ENCODE data around the gene GBA2. TPM values are rescaled to one million over a fixed set of nuclear protein-coding genes. Genes with fewer than 3 reads are reported as not detected.

The GBA2 gene
- total RNA-seq (2022; extraction: Qiagen RNA extraction; ENCODE audit: low read depth): 23.1 to 31.3 TPM (median 30.0 TPM) in 5 replicates

DNA sequence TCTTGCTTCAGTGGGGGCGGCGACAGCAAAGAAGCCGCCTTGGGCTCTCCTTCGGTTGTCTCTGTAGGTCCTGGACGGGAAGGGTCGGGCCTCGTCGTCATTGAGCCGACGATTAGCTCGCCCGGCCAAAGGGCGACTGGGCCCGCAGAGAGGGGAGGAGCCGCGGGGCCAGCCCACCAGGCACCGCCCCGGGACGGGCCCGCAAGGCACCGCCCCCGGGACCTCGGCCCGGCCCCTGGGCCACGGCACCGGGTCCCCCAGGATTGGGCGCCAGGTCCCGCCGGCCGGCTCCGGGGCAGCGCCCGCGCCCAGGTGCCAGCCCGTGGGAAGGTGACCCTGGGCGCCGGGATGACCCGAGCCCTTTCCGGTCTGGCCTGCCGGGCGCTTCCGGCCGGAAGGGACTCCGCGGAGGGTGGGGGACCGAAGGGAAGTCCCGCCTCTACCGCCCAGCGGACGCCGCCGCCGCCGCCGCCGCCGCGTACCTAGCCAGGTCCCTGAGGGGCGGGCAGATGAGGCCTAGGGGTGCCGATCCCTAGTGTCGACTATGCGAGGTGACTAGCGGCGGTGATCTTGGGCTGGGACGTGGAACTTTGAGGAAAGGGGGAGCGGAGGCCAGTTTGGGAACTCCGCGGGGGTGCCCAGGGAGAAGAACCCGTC is at the start of gene GBA2, which contains the start of gene RGP1:
Gene GBA2 (minus strand): TSS at position 371 of the 657 bp plus-strand sequence. CDS start 524 bp downstream, outside the sequence.
Gene RGP1 (plus strand): TSS at position 430 of the 657 bp plus-strand sequence. CDS start 469 bp downstream, outside the sequence.

GRCh38 chr9:35791297-35791921 is 42.4 kb upstream of the GBA2 start, which contains the start of gene NPR2:
Gene NPR2, plus strand, starts transcription at chr9:35791591. Its CDS starts 818 bp downstream, at chr9:35792409.

DNA sequence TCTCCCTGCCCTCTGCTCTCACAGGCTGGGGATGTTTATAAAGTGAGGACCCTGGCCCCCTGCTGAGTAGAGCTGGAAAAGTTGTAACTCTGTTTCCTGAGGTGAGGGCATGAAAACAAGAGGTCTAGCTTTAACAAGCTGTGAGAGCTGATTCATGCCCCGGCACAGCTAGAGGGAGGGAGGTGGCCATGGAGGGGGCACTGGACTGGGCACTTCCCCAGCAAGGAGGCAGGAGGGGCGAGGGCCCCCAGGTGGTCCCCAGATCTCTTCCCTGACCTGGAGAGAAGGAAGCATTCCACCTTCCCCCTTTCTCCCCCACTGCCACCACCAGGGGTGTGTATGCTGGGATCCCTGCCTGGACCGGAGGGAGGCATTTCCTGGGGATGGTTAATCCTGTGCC is 5.2 kb upstream of the GBA2 start, which contains the start of gene MSMP:
Gene MSMP (minus strand): TSS at position 13 of the 400 bp plus-strand sequence. CDS start 147 bp downstream, outside the sequence.

DNA sequence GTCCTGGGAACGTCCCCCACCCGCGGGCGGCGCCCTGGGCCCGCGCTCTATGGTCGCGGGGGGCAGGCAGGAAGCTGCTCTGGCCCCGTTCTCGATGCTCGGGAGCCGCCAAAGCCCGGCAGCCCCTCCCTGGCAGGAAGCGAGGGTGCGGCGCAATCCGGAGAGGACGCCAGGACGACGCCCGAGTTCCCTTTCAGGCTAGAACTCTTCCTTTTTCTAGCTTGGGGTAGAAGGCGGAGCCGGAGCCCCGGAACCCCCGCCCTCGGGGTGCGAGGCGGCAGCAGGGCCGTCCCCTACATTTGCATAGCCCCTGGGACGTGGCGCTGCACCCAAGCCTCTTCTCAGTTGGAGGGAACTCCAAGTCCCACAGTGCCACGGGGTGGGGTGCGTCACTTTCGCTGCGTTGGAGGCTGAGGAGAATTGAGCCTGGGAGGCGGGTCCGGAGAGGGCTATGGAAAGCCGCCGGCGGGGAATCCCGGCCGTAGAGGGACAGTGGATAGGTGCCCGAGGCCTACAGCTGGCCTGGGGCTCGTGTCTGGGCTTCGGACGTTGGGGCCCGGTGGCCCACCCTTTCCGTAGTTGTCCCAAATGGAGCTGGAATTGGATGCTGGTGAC is 16.7 kb downstream of the GBA2 start, which contains the start of the genes CREB3 and TLN1:
Gene CREB3 (plus strand): TSS at position 482 of the 615 bp plus-strand sequence. CDS start 107 bp downstream, at position 589.
Gene TLN1 (minus strand): TSS at position 11 of the 615 bp plus-strand sequence. CDS start 6,501 bp downstream, outside the sequence.

DNA sequence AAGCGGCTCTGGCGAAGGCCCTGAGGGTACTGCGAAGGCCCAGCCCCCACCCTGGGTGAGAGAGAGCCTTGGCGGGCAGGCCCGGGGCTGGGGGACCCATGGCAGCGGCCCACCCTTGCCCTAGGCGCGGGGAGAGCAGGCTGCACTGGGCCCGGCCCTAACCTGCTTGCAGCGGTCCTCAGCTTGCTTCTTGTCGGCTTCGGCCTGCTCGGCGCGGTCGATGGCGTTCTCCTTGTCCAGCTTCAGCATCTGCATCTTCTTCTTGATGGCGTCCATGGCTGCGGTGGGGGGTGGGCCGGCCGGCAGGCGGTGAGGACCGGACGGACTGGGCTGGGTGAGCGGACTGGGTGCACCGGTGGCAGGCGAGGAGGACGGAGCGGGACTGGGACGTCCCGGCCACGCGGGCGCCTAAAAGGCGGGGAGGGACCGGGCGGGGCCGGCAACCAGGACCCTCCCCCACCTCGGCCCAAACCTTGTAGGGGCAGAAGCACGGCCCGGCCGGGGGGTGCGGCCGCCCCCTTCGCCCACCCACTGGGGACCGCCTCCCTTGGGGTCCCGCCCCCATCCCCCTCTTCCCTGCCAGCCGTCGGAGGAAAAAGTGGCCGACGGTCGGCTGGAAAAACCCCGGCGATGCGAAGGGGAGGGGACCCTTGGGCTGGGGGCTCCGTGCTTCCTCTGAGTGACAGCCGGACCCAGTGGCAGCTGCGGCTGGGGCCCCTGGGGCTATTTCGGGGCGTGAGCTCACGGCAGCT is 59.3 kb downstream of the GBA2 start, which contains the start of gene TPM2:
Gene TPM2 (minus strand): TSS at position 384 of the 752 bp plus-strand sequence. CDS start 108 bp downstream, at position 276.

Other genes starting within 250 kb of the GBA2 start
- gene TESK1, start 144.0 kb downstream of the GBA2 start, total RNA-seq (2022; extraction: Qiagen RNA extraction; ENCODE audit: low read depth): 18.3 to 28.1 TPM (median 22.9 TPM) in 5 replicates
- 0.25 to 0.30 TPM (median 0.30 TPM) in 3 of 5 replicates, not detected in the others for gene CD72, start 130.8 kb downstream of the GBA2 start, total RNA-seq (2022; extraction: Qiagen RNA extraction; ENCODE audit: low read depth)
- gene SIT1, start 98.3 kb downstream of the GBA2 start, total RNA-seq (2022; extraction: Qiagen RNA extraction; ENCODE audit: low read depth): not detected in 5 replicates
- gene RMRP, start 91.2 kb downstream of the GBA2 start, total RNA-seq (2022; extraction: Qiagen RNA extraction; ENCODE audit: low read depth): 8.3 to 13.4 TPM (median 12.5 TPM) in 3 of 5 replicates, not detected in the others
- gene CCDC107, start 90.9 kb downstream of the GBA2 start, total RNA-seq (2022; extraction: Qiagen RNA extraction; ENCODE audit: low read depth): 20.4 to 28.0 TPM (median 23.9 TPM) in 5 replicates
- gene ARHGEF39, start 84.0 kb downstream of the GBA2 start, total RNA-seq (2022; extraction: Qiagen RNA extraction; ENCODE audit: low read depth): 12.8 to 19.8 TPM (median 17.1 TPM) in 5 replicates
- gene CA9, start 75.3 kb downstream of the GBA2 start, total RNA-seq (2022; extraction: Qiagen RNA extraction; ENCODE audit: low read depth): 4.1 to 7.3 TPM (median 4.6 TPM) in 5 replicates
- gene TPM2, start 59.3 kb downstream of the GBA2 start, total RNA-seq (2022; extraction: Qiagen RNA extraction; ENCODE audit: low read depth): 613 to 691 TPM (median 662 TPM) in 5 replicates
- 113 to 128 TPM (median 115 TPM) in 5 replicates for gene TLN1, start 17.0 kb downstream of the GBA2 start, total RNA-seq (2022; extraction: Qiagen RNA extraction; ENCODE audit: low read depth)
- gene CREB3, start 16.6 kb downstream of the GBA2 start, total RNA-seq (2022; extraction: Qiagen RNA extraction; ENCODE audit: low read depth): 55.7 to 63.8 TPM (median 58.4 TPM) in 5 replicates
- 11.2 to 15.6 TPM (median 14.7 TPM) in 5 replicates for gene RGP1, start 59 bp upstream of the GBA2 start, total RNA-seq (2022; extraction: Qiagen RNA extraction; ENCODE audit: low read depth)
- gene MSMP, start 5.0 kb upstream of the GBA2 start, total RNA-seq (2022; extraction: Qiagen RNA extraction; ENCODE audit: low read depth): 0.29 to 0.82 TPM (median 0.31 TPM) in 3 of 5 replicates, not detected in the others
- gene NPR2, start 42.4 kb upstream of the GBA2 start, total RNA-seq (2022; extraction: Qiagen RNA extraction; ENCODE audit: low read depth): 4.4 to 6.3 TPM (median 5.8 TPM) in 5 replicates
- gene SPAG8, start 63.0 kb upstream of the GBA2 start, total RNA-seq (2022; extraction: Qiagen RNA extraction; ENCODE audit: low read depth): 0.26 to 0.47 TPM (median 0.41 TPM) in 5 replicates
- gene HINT2, start 65.8 kb upstream of the GBA2 start, total RNA-seq (2022; extraction: Qiagen RNA extraction; ENCODE audit: low read depth): 70.2 to 119 TPM (median 98.2 TPM) in 5 replicates
- not detected in 5 replicates for gene FAM221B, start 79.5 kb upstream of the GBA2 start, total RNA-seq (2022; extraction: Qiagen RNA extraction; ENCODE audit: low read depth)
- gene TMEM8B, start 80.0 kb upstream of the GBA2 start, total RNA-seq (2022; extraction: Qiagen RNA extraction; ENCODE audit: low read depth): 2.1 to 4.7 TPM (median 3.0 TPM) in 5 replicates
- gene OR13J1, start 121.2 kb upstream of the GBA2 start, total RNA-seq (2022; extraction: Qiagen RNA extraction; ENCODE audit: low read depth): not detected in 5 replicates
- gene HRCT1, start 157.0 kb upstream of the GBA2 start, total RNA-seq (2022; extraction: Qiagen RNA extraction; ENCODE audit: low read depth): 0.28 to 0.48 TPM (median 0.30 TPM) in 3 of 5 replicates, not detected in the others
- gene SPAAR, start 160.3 kb upstream of the GBA2 start, total RNA-seq (2022; extraction: Qiagen RNA extraction; ENCODE audit: low read depth): not detected in 5 replicates
- not detected in 5 replicates for gene OR2S2, start 208.9 kb upstream of the GBA2 start, total RNA-seq (2022; extraction: Qiagen RNA extraction; ENCODE audit: low read depth)

Data from A549 treated with RU486 at 1 μM for 4 hours (cell line).